Ovary (tissue), 9 donors: ENCODE results near the gene ITPRIPL2. TPM values are rescaled to one million over a fixed set of nuclear protein-coding genes. Genes with fewer than 3 reads are reported as not detected.

Experiments used
- DNase-seq, 5 donors: peaks; one replicate each; pipeline ENCODE4 v3.0.0-alpha.2; 2019 to 2020
- H3K27ac ChIP-seq, 2 donors: fragments of 200-600 bp; one replicate each; pipeline versions ENCODE4 v1.5.1 to v1.8.0; 2019 to 2022
- H3K27me3 ChIP-seq: fragments of 200-600 bp; one replicate; pipeline ENCODE4 v1.8.0; 2022
- H3K36me3 ChIP-seq: fragments of 200-600 bp; sonication (generic); one replicate; pipeline ENCODE4 v1.5.1; 2019
- H3K4me1 ChIP-seq: one replicate; pipeline ENCODE4 v1.8.1; 2013; ENCODE audit warnings: mild to moderate bottlenecking, moderate library complexity; ENCODE audit not compliant: insufficient read depth
- H3K4me3 ChIP-seq: fragments of 200-600 bp; sonication (generic); one replicate; pipeline ENCODE4 v1.5.1; 2017
- H3K9me3 ChIP-seq, 2 donors: fragments of 200-600 bp in 1 of 2; sonication (generic) in 1 of 2; one replicate each; pipeline versions ENCODE4 v1.5.1 to v1.8.1; 2013 to 2019; ENCODE audit warnings: mild to moderate bottlenecking in 1 of 2, moderate library complexity in 1 of 2
- EP300 ChIP-seq: sonication (generic); formaldehyde crosslinking; IDR thresholded peaks from one replicate; pipeline ENCODE4 v1.6.1; 2017; ENCODE audit warnings: antibody characterized with exemption
- POLR2A ChIP-seq: fragments of 450-650 bp; IDR thresholded peaks from one replicate; pipeline ENCODE4 v1.6.1; 2017; ENCODE audit warnings: antibody characterized with exemption, mild to moderate bottlenecking, moderate library complexity
- WGBS, 3 donors: extraction: QIAGEN DNeasy Blood & Tissue Kit in 1 of 3; methylation state at CpG; one replicate each; pipeline versions ENCODE4 v1.1.5 to v1.1.7; 2013 to 2017; 5-methylcytosine and 5-hydroxymethylcytosine counted together
- intact Hi-C, 4 donors: fragments of 100-400 bp; cut with DNase I; formaldehyde crosslinking; loops; one replicate each; pipeline versions ENCODE4 v1.11.0 to v1.15.1; 2022 to 2023
- polyA plus RNA-seq, 2 donors: library from polyadenylated mRNA; stranded (reverse); fragments of 200-250 nt in 1 of 2; fragments of 350-450 nt in 1 of 2; fragmentation: Illumina TruSeq in 1 of 2; extraction: RNeasy Lipid Tissue Mini Kit (QIAGEN cat#74804) in 1 of 2; gene quantifications; one replicate each; pipeline ENCODE4 v1.2.3, GENCODE V29; 2013 to 2014
- total RNA-seq, 7 donors: library from RNA; depleted of rRNA in 2 of 7; stranded (reverse); fragments of >200 nt in 2 of 7; fragmentation: NEBNext Ultra II Directional in 3 of 7; extraction: Animal tissue kit (Norgen Biotek cat#: 25700) in 3 of 7; gene quantifications; one replicate each; pipeline versions ENCODE4 v1.1.0 to v1.2.4, GENCODE V29; 2016 to 2023
- TF ChIP-seq, protein P1 (sequence below), 3 donors: fragments of 450-650 bp in 2 of 3; fragments of 200-600 bp in 1 of 3; IDR thresholded peaks; one replicate each; pipeline versions ENCODE4 v1.5.1 to v1.8.0; 2016 to 2022; ENCODE audit warnings: antibody characterized with exemption in 3 of 3, mild to moderate bottlenecking in 1 of 3
- donor health status: DM: no; HTN: no; CAD: no; lungs with moderate emphysema.
- donor health status: DM: no; HTN: no; CAD: no.
- donor health status: Bipolar disorder and iron deficiency.
- donor health status: DM: yes; HTN: yes; CAD: no.
- donor health status: DM: no; HTN: no; CAD: no.
- donor health status: DM: yes; HTN: yes; CAD: no.

ITPRIPL2 gene
- total and polyA plus RNA-seq, 9 donors = 11.4 to 58.5 (median 42.3) TPM

DNA sequence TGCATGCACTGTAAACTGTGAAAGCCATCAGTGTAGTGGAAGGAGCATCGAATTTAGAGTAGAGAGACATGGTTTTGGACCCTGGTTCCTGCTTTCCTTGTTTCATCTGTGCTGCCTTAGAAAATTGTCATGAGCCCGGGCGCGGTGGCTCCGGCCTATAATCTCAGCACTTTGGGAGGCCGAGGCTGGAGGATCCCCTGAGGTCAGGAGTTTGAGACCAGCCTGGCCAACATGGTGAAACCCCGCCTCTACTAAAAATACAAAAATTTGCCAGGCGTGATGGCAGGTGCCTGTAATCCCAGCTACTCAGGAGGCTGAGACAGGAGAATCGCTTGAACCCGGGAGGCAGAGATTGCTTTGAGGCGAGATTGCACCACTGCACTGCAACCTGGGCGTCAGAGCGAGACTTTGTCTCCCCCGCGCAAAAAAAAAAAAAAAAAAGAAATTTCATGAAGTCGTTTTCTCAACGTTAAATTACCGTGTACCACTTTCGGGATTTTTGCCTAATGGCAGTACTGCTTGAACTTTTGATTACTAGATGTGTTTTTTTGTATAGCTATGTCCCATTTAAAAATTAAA, 45.4 kb upstream of the ITPRIPL2 start:
- Histone ChIP-seq H3K27me3 (no peaks in the 10 kb centered on the region), H3K36me3 (no peaks in the 10 kb centered on the region), H3K27ac (peak overlapping the region; percentile 96 to 97), H3K4me1 (no peaks in the 10 kb centered on the region), H3K9me3 (no peaks in the 10 kb centered on the region), H3K4me3 (peak overlapping the region; percentile 98)
- intact Hi-C loops = no loop called here
- WGBS, 3 donors = 20 to 42% (median 32%) methylated on average over 19 of the region's 19 CpGs
- DNase-seq = peak in 2 of 5 donors; percentile 27 to 36
- TF ChIP-seq, protein P1, sequence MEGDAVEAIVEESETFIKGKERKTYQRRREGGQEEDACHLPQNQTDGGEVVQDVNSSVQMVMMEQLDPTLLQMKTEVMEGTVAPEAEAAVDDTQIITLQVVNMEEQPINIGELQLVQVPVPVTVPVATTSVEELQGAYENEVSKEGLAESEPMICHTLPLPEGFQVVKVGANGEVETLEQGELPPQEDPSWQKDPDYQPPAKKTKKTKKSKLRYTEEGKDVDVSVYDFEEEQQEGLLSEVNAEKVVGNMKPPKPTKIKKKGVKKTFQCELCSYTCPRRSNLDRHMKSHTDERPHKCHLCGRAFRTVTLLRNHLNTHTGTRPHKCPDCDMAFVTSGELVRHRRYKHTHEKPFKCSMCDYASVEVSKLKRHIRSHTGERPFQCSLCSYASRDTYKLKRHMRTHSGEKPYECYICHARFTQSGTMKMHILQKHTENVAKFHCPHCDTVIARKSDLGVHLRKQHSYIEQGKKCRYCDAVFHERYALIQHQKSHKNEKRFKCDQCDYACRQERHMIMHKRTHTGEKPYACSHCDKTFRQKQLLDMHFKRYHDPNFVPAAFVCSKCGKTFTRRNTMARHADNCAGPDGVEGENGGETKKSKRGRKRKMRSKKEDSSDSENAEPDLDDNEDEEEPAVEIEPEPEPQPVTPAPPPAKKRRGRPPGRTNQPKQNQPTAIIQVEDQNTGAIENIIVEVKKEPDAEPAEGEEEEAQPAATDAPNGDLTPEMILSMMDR (IDR thresholded peaks at IDR 0.05) = no peak
- TF ChIP-seq POLR2A = no peak
- TF ChIP-seq EP300 = no peak

DNA sequence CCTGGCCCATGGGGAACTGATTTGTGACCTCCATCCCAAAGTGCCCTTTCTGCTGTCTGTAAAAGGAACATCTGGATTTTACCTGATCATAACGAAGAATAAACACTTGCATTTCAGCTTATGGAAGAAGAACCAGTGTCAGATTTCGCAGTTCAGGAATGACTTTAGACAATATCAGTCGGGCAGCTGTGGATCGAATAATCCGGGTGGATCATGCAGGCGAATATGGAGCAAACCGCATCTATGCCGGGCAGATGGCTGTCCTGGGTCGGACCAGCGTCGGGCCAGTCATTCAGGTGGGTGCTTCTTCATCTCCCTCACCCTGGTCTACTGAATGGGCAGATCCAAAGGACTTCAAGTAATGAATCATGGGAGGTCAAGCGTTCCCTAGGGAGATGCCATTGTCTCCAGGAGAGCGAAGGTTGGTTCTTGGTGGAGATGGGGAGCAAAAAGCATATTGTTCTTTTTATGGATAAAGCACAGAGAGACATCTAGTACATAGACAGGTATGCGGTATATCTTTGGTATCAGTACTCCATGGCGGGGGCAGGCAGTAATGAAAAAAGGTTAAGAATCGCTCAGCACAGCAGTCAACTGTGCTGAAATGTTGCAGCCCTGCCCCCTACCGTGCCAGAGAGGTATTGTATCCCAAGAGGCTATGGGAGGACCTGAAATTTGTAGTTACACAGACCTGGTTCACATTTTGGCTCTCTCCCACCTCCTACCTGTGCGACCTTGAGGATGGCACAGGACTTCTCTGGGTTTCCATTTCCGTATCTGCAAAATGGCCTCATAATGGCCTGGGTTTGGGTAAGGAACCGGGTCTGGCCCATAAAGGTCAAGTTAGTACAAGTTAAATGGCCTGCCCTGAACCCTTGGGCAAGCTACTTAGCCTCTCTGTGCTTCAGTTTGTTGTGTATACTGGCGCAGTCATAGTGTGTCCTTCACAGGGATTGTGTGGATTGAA, 41.7 kb upstream of the ITPRIPL2 start:
- no peaks in the 10 kb centered on the region for H3K4me1 ChIP-seq
- intact Hi-C loops = loop anchor here in 1 of 4 donors (5.0 kb wide), 1 partner anchor 95 kb away; no protein-coding TSS in a partner anchor
- no peaks in the 10 kb centered on the region for H3K9me3 ChIP-seq
- no peak overlapping the region for H3K4me3 ChIP-seq
- no peaks in the 10 kb centered on the region for H3K36me3 ChIP-seq
- H3K27me3 ChIP-seq = no peaks in the 10 kb centered on the region
- no peak overlapping the region for H3K27ac ChIP-seq
- 81 to 87% (median 84%) methylated on average over 21 of the region's 21 CpGs for WGBS, 3 donors
- peak in 1 of 5 donors; percentile 21 for DNase-seq
- TF ChIP-seq, protein P1 (IDR thresholded peaks at IDR 0.05) = no peak
- TF ChIP-seq POLR2A = no peak
- no peak for TF ChIP-seq EP300

DNA sequence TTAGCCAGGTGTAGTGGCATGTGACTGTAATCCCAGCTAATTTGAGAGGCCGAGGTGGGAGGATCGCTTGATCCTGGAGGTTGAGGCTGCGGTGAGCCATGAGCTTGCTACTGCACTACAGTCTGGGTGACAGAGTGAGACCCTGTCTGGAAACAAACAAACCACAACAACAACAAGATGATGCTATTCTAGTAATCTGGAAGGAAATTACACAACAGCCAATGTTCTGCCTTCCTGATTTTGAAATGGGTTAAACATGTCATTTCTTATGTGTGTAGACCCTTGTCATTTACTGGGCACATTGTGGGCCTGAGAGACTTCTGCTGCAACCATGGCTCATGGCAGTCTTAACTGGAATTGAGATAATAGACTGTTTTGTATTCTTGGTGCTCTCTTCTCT, 40.4 kb upstream of the ITPRIPL2 start:
- intact Hi-C loops = loop anchor here in 1 of 4 donors (5.0 kb wide), 1 partner anchor 96 kb away; no protein-coding TSS in a partner anchor
- no peak for DNase-seq
- H3K9me3 ChIP-seq = no peaks in the 10 kb centered on the region
- no peaks in the 10 kb centered on the region for H3K4me1 ChIP-seq
- H3K27ac ChIP-seq = no peak overlapping the region
- WGBS, 3 donors = 95 to 99% (median 95%) methylated on average over 3 of the region's 3 CpGs
- TF ChIP-seq POLR2A (no peak), EP300 (no peak)
- TF ChIP-seq, protein P1 (IDR thresholded peaks at IDR 0.05) = no peak
- no peaks in the 10 kb centered on the region for H3K27me3 ChIP-seq
- no peak overlapping the region for H3K4me3 ChIP-seq
- H3K36me3 ChIP-seq = no peaks in the 10 kb centered on the region

DNA sequence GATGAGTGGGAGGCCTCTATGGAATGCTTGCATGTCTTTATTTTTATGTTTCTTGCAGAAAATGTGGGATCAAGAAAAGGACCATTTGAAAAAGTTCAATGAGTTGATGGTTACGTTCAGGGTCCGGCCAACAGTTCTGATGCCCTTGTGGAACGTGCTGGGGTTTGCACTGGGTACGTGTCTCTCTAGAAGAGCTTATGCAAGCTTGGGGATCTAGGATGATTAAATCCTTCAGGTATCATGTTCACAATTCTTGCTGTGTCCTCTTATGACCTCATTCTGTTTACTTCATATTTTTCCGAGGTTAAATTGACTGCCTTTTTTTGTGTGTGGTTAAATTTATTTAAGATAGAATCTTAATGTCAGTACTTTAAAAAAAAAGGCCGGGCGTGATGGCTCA, 39.9 kb upstream of the ITPRIPL2 start:
- no peaks in the 10 kb centered on the region for H3K36me3 ChIP-seq
- no peak for TF ChIP-seq POLR2A
- no peaks in the 10 kb centered on the region for H3K9me3 ChIP-seq
- 72 to 77% (median 73%) methylated on average over 7 of the region's 7 CpGs for WGBS, 3 donors
- DNase-seq = no peak
- no peaks in the 10 kb centered on the region for H3K4me1 ChIP-seq
- no peak overlapping the region for H3K27ac ChIP-seq
- no peaks in the 10 kb centered on the region for H3K27me3 ChIP-seq
- no peak overlapping the region for H3K4me3 ChIP-seq
- intact Hi-C loops = loop anchor here in 1 of 4 donors (5.0 kb wide), 1 partner anchor 97 kb away; no protein-coding TSS in a partner anchor
